GM13977 (cell line): ENCODE data around the gene PKD2L1.

Experiments
- DNase-seq: peaks from one replicate; pipeline ENCODE4 v3.0.0; 2012; ENCODE audit warnings: low spot score
- CTCF ChIP-seq: IDR thresholded peaks from 2 replicates; pipeline ENCODE4 v1.5.1; 2012; ENCODE audit warnings: mild to moderate bottlenecking, control low read depth; ENCODE audit not compliant: insufficient read depth; ENCODE audit errors: extremely low read depth, missing control alignments
- in situ Hi-C: fragments of 300-500 bp; cut with MboI; formaldehyde crosslinking; loops from one replicate; pipeline ENCODE4 v1.12.0; 2022; ENCODE audit warnings: low sequenced_read_pairs, low pct_unique_long_range_greater_than_20kb, mixed read lengths, inconsistent platforms; ENCODE audit not compliant: unreplicated experiment

Gene PKD2L1

GRCh38 chr10:100253041-100253440 lies 77.0 kb downstream of the PKD2L1 start:
- in situ Hi-C loops = no loop called here
- no peak for TF ChIP-seq CTCF
- DNase-seq = no peak

DNA sequence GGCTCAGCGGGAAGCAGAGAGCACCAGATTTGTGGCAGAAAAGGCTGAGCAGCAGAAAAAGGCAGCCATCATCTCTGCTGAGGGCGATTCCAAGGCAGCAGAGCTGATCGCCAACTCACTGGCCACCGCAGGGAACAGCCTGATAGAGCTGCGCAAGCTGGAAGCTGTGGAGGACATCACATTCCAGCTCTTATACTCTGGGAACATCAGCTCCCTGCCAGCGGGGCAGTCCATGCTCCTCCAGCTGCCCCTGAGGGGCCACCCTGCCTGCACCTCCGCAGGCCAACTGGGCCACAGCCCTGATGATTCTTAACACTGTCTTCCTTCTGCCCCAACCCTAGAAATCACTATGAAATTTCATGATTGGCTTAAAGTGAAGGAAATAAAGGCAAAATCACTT lies 81.2 kb downstream of the PKD2L1 start:
- in situ Hi-C loops = no loop called here
- DNase-seq = no peak
- TF ChIP-seq CTCF = no peak

DNA sequence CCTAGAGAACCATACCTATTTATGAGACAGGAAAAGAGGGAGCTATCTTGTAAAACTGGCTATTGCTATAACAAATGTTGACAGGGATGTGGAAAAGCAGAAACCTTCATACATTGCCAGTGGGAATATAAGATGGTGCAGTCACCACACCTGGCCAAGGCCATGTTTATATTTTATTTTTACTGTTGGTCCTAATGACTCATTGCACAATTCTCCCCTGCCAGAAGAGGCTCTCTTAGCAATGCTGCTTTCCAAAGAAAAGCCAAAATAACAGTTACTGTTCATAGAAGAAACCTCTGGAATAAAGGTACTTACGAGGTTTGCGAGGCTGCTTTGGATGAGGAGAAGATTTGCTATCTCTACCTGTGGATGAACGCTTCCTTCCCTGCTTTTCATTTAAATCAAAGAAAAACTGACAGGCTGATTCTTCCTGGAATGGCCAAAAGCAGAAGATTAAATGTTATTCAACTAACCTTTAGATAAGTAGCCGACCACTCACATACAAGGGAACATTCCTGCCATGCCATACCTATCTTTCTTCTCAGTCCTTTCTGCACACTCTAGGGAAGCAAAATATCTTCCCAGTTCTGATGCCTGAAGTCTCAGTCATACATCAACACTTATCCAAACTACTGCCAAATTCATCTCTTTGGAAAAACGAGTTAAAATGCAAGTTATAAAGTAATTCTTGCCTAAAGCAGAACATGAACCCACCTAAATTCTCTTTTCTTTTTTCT lies 84.4 kb downstream of the PKD2L1 start:
- DNase-seq = no peak
- no peak for TF ChIP-seq CTCF
- in situ Hi-C loops = no loop called here

GRCh38 chr10:100239851-100240250 lies 90.2 kb downstream of the PKD2L1 start:
- no peak for DNase-seq
- in situ Hi-C loops = no loop called here
- no peak for TF ChIP-seq CTCF

- no peak for TF ChIP-seq CTCF
These were observed 91.6 kb downstream of the PKD2L1 start for GRCh38 chr10:100238429-100238828.

More at GRCh38 chr10:100238429-100238828, 91.6 kb downstream of the PKD2L1 start:
- in situ Hi-C loops = no loop called here
- peak; percentile 39 for DNase-seq
